ENCODE measurements around the gene SPINK7. TPM values are rescaled to one million over a fixed set of nuclear protein-coding genes. Genes with fewer than 3 reads are reported as not detected.

The SPINK7 gene
- not detected in 2 replicates for polyA plus RNA-seq

DNA sequence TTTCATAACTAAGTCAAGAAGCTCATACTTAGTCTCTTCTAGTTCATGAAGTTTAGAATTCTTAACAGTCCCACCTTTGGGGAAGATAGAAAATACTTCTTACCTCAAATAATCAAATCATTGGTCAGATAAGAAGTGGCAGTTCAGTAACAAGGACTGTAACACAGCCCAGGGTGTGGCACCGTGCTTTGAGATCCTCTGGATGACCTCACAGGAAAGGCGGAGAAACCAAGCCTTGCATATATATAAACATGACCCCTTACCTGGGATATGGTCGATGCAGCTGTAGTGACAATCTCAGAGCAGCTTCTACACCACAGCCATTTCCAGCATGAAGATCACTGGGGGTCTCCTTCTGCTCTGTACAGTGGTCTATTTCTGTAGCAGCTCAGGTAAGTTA is at the start of gene SPINK7:
SPINK7 (plus strand) TSS at position 271 of the 400 bp plus-strand sequence; CDS start at position 332, 61 bp downstream.

DNA sequence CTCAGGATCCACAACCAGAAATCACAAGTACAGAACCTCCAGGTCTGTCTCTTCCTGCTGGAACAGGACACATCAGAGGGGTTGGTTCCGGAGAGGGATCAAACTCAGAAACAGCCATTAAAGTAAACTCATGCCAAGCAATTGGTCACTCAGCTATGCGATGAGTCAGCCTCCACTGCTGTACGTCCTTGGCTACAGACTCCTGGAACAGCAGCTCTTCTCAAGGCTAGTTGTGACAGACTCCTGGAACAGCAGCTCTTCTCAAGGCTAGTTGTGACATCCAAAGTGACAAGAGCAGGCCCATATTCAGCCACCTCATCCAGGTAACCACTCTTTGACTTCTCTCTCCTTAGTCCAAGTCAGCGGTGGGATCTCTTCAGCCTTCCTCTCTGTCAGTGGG is 43.7 kb upstream of the SPINK7 start, which contains the start of gene SPINK13:
SPINK13 (plus strand) TSS at position 229 of the 400 bp plus-strand sequence. CDS start 1,279 bp downstream, outside the sequence.

DNA sequence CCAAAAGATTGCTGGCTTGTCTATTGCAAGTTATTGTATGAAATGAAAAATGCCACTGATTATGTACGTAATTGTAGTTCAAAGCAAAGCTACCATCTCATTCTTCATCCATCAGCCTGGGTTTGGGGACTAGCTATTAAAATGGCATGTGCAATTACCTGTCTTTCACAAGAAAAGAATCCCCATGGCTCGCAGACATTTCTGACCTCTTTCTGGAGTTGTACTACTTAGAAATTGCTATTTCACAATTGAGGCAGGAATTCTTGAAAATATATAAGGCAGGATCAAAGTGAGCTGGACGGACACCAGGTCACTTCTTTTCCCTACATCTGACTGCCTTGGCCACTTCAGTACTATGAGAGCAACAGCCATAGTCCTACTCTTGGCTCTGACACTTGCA is 23.0 kb downstream of the SPINK7 start, which contains the start of gene SPINK9:
SPINK9 (plus strand) TSS at position 301 of the 400 bp plus-strand sequence; CDS start at position 356, 55 bp downstream.

Other genes starting within 250 kb of the SPINK7 start
- 0.23 TPM in 1 of 2 replicates, not detected in the other for gene SPINK5, start 248.4 kb upstream of the SPINK7 start, polyA plus RNA-seq
- gene SPINK14, start 143.9 kb upstream of the SPINK7 start, polyA plus RNA-seq = not detected in 2 replicates
- 1,307 and 2,131 TPM in 2 replicates for gene SPINK6, start 109.4 kb upstream of the SPINK7 start, polyA plus RNA-seq
- gene MARCOL, start 73.9 kb upstream of the SPINK7 start, polyA plus RNA-seq = not detected in 2 replicates
- 1.2 TPM in 1 of 2 replicates, not detected in the other for gene SPINK13, start 43.6 kb upstream of the SPINK7 start, polyA plus RNA-seq
- gene SPINK9, start 23.1 kb downstream of the SPINK7 start, polyA plus RNA-seq = 1.5 TPM in 1 of 2 replicates, not detected in the other
- gene FBXO38, start 71.5 kb downstream of the SPINK7 start, polyA plus RNA-seq = 19.9 and 21.2 TPM in 2 replicates